DMS79 treated with DMSO at 0.1 percent for 48 hours (cell line): ENCODE results near the gene TMEM39A.

Experiments used
- DNase-seq: peaks from one replicate; lab custom pipeline; 2025; lab: John Stamatoyannopoulos, UW

The TMEM39A gene

DNA sequence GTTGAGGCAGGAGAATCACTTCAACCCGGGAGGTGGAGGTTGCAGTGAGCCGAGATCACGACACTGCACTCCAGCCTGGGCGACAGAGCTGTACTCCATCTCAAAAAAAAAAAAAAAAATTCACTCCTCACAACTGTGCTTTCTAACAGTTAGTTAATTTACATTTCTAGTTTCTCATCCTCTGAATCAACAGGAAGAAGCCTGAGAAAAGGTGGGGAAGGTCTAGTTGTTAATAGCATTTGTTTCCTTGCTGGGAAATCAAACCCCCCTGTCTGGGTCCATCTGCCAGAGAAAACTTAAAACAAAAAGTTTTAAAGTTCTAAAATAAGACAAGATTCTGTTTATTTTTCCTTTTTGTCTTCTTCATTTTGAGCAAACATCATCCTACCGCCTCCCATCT is 62.3 kb downstream of the TMEM39A start:
- no peak for DNase-seq

- no peak for DNase-seq
Measured at GRCh38 chr3:119400466-119400865, 62.9 kb downstream of the TMEM39A start.

- DNase-seq, result no peak
Measured at GRCh38 chr3:119396870-119397269, 66.5 kb downstream of the TMEM39A start.

DNA sequence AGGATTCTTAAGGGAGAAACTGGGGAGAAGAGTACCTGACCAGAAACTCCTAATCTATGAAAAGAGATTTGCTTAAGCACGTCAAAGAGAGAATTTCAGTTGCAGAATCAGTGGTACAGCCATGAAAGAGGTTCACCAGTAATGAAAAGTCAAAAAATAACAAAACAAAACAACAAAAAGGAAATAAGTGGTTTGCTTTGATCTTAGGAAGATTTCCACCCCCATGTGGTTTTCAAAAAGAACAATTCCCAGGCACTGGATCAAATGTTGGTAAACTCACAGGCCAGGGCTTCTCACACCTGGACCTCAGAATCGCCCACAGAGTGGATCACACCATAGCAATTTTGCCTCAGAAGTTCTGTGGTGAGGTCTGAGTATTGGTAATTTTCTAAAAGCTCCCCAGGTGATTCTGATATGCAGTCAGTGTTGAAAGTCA is 67.5 kb downstream of the TMEM39A start:
- DNase-seq, result no peak

DNA sequence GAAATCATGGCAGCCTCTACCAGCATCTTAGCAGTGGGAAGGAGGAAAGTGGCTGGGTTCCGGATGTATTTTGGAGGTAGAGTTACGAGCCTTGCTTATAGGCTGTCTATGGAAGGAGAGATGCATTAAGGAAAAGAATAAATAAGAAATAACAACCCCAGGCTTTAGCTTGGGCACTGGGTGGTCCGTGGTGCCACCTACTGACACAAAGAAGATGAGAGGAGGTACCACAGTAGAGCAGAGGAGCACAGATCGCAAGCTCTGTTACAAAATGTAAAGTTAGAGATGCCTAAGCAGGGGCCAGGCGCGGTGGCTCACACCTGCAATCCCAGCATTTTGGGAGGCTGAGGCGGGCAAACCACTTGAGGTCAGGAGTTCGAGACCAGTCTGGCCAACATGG is 74.8 kb downstream of the TMEM39A start:
- DNase-seq, result no peak

DNA sequence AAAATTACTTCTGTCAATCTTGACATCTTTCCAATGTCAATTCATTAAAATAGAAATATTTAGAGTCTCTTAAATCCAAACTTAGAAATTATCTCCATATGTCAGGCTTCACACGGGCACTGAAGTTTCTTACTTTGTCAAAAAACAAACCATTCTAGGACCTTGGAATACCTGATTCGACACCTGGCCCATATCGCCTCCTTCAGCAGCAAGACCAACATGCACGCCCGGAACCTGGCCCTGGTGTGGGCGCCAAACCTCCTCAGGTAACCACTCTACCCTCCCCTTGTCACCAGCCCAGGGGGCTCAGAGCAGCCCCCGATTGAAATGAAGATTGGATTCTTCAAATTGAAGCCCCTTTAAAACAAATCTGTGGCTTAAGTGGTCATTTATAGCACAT is 81.3 kb downstream of the TMEM39A start:
- no peak for DNase-seq

DNA sequence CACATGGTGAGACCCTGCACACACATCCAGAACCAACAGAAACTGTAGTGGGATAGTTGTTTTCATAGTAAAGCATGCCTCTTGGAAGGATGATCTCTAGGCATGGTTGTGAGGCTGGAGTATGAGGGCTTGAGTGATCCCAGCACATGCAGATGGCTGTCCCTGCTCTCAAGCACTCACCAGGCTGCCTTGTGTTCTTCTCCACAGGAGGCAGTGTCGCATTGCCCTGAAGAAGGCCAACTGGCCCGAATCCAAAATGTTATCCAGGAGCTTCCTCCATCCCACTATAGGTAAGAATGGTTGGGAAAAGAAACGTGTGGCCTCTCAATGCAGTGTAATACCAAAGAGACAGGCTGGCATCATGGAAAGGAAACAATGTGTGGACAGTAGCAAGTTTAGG is 82.7 kb downstream of the TMEM39A start:
- no peak for DNase-seq
